Ecto neural progenitor cell (in vitro differentiated cells): ENCODE data around the gene ZNF710.

Source experiments
- DNase-seq: peaks from one replicate; pipeline ENCODE4 v3.0.0-alpha.2; 2018; ENCODE audit warnings: low spot score

The ZNF710 gene

DNA sequence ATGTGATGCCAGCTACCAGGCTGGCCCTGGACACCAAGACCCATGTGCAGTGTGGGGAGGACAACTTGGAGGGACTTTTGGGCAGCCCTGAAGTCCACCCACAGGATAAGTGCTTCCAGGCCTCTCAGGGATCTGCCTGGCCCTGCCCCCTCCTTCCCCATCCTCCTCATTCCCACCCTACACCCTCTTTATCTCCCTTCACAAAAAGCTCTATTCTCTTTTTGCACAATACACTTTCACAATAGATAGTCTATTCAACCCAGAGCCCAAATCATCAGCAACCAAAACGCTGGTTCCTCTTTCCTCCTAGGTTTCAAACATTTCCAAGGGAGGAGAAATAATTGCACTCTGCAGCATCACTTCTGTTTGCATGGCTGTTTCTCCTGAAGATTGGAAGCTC lies 7.8 kb upstream of the ZNF710 start:
- DNase-seq, result no peak

DNA sequence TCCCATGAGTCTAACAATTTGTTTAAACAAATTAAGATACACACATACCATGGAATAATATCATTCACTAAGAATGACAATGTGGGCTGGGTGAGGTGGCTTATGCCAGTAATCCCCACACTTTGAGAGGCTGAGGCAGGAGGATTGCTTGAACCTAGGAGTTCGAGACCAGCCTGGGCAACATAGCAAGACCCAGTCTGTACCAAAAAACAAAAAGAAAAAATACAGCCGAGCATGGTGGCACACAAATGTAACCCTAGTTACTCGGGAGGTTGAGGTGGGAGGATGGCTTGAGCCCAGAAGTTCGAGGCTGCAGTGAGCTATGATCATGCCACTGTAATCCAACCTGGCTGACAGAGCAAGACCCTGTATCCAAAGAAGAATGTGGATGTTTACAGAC lies 4.0 kb upstream of the ZNF710 start:
- no peak for DNase-seq

DNA sequence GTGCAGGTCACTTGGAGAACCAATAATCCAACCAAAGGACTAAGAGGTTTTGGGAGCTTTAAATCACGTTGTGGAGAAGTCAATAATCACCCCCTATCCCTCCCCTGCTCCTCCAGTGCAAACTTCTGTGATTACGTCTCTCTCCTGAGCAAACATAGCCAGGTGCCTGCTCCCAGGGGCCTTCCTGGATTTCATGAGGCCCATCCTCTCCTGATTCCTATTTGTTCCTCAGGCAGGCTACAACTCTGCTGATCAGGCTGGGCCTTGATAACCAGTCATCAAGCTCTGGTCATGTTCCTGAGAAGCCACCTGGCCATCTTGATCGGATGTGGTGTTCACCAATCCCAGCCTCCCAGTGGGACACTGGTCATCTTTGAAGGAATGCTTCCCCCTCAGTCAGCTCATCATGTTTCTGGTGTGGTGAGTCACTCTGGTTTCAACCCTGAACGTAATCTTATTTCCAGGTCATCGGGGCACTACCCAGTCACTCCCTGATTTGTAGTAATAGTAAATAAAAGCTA lies 2.9 kb upstream of the ZNF710 start:
- no peak for DNase-seq

GRCh38 chr15:89998923-89999675 lies 2.0 kb upstream of the ZNF710 start:
- DNase-seq, result no peak

DNA sequence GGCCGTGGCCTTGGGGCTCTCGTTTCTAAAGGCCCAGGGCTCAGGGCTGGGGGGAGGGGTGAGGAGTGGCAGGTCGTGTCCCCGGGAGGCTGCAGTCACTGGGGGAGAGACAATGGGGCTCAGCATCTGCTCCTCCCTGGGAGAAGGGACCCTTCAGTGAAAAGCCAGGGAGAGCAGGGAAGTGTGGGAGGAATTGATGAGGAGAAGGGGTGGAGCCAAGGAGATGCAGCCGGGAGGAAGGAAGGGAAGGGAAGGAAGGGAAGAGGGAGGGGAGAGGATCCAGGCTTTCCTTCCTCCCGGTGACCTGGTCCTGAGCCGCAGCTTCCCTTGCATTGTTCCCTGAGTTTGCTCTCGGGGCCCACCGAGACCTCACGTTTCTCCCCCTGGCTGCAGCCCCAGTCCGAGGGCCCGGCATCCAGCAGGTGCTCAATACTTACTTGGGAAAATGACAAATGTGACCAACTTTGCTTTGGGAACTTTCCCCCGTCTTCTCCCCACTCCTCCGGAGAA lies 1.4 kb upstream of the ZNF710 start:
- DNase-seq, result peak; percentile 71

GRCh38 chr15:90000186-90001001 lies 730 bp upstream of the ZNF710 start:
- peak; percentile 75 for DNase-seq

DNA sequence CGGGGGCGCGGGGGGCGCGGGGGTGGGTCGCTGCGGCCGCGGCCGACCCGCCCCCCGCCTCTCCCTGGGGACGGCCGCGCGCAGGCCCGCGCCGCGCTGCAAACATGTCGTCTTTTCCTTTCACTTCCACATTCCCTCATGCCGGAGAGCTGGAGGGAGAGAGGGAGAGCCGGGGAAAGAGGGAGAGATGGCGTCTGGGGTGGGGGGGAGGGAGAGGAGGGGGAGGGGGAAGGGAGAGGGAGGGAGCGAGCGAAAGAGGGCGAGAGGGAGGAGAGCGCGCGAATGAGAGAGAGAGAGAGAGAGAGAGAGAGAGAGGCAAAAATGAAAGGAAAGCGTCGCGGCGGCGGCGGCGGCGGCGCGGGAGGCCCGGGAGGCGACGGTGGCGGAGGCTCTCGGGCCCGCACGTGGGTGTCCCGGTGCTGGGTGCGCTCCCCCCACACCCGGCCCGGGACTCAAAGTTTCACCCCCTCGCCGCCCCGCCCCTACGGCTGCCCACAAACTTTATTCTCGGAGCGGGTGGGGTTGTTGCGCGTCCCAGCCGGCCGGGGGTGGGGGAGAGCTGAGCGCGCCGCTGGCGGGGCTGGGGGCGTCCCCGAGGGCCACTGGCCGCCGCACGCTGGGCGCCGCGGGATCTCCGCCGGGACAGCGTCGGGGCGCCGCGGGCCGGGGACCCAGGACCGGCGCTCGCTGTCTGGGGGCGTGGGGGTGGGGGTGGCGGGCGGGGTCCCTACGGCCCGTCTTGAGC lies 731 bp downstream of the ZNF710 start:
- peak; percentile 71 for DNase-seq

GRCh38 chr15:90002428-90002844 lies 1.3 kb downstream of the ZNF710 start:
- DNase-seq, result peak; percentile 71

DNA sequence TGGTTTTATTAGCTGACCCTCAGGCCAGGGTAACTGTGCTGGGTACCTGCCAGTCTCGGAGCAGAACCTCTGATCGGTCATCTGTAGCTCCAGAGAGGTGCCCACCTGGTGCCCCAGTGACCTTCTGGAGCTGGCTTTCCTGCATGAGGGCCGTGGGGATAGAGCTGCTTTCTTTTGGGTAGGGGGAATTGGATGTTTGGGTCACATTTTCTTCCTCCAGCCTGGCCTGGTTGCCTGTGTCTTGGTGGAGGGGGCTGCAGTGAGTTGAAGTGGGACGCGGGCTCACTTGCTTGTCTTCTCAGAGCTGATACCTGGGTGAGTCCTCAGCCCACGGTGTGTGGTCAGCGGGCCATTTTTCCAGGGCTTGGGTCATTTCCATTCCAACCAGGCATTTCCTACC lies 2.6 kb downstream of the ZNF710 start:
- no peak for DNase-seq

DNA sequence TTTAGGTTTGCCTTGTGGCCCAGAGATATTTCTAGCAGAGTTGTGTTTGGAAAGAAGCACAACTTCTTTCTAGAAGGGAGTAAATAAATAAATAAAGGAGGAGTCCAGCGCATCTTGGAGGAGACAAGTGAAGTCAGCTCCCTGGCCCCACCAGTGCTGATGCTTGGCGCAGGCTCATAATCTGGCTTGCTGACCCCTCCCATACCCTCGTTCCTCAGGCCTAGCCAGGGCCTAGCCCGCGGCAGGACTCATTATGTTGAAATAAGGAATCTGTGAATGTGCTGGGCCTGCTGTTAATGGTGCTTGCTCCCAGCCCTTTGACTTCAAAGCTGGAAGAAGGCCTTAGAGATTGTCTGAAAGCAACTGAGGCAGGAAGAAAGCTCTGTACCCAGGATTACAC lies 3.1 kb downstream of the ZNF710 start:
- no peak for DNase-seq

DNA sequence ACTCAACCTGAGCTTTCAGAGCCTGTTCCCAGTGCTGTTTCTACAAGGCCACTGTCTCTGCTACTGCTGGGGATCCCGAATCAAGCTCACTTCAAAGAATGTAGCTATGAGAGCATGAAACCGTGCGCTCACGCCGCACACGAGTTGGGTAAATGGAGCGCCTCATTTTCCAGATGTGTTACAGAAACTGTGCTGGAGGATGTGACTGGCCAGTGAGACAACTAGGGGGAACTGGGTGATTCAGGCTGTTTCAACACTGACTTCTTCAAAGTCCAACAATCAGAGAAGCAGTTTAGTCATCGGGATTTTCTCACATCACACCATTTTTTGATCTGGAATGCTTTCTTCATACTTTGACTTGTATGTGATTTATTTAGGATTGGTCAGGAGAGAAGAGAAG lies 3.5 kb downstream of the ZNF710 start:
- DNase-seq, result no peak

DNA sequence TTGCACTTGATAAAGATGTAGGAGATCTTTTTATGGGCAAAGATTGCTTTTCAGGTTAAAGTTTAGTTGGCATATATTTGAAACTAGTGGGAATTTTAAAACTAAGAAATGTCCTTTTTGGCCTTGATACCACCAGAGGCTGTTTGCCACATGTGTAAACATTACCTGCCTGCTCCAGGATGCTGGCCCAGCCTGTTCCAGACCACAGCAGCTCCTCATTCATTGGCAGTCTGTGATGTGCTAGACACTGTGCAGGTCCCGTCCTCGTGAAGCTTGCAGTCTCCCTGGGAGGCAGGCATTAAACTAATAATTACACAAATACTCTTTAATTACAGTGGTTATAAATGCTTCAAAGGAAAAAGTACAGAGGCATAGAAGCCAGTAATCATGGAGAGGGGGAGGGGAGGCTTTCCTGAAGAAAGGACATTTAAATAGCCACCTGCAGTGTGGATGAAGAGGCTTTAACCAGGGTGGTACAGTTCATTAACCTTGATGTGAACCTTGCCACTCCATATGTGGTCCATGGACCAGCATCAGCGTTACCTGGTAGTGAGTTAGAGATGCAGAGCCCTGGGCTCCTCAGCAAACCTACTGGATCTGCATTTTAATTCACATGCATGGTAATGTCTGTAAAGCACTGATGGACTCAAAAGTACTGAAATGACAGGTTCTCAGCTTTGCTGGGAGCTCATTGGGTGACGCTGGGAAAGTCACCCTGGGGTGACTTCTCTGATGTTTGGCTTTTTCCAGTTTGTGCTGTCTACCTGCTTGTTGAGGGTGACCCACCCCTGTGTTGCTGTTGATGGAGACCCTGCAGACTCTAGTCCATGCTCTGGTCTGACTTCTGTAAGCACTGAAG lies 5.3 kb downstream of the ZNF710 start:
- no peak for DNase-seq

DNA sequence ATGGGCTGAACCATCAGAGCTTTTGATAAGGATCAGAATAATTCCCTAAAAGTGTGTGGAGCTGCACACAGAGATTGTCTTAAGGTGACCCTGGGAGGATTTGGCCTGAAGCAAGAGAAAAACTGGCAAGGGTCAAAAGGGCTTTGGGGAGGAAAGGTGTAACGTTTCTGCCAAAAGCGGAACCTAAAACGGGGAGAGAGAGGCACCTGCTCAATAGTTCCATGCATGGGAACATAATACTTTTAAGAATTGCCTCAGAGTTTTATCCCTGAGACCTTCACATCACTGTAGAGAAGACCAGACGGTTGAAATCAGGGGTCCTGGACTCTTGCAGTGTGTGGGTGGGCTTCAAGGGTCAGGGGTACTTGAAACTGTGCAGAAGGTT lies 5.9 kb downstream of the ZNF710 start:
- no peak for DNase-seq

DNA sequence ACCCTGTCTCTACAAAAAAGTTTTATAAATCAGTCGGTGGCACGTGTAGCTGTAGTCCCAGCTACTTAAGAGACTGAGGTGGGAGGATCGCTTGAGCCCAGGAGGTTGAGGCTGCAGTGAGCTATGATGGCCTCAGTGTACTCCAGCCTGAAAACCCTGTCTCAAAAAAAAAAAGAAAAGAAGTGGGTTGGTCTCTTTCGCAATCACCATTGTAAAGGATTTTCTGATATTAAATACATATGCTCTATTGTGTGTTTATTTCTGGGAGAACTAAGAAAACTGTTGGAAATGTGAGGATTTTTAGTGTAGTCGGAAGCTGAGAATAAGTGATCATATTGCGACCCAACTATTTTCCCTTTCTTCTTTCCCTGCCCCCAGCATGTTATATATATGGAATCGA lies 7.5 kb downstream of the ZNF710 start:
- DNase-seq, result no peak

DNA sequence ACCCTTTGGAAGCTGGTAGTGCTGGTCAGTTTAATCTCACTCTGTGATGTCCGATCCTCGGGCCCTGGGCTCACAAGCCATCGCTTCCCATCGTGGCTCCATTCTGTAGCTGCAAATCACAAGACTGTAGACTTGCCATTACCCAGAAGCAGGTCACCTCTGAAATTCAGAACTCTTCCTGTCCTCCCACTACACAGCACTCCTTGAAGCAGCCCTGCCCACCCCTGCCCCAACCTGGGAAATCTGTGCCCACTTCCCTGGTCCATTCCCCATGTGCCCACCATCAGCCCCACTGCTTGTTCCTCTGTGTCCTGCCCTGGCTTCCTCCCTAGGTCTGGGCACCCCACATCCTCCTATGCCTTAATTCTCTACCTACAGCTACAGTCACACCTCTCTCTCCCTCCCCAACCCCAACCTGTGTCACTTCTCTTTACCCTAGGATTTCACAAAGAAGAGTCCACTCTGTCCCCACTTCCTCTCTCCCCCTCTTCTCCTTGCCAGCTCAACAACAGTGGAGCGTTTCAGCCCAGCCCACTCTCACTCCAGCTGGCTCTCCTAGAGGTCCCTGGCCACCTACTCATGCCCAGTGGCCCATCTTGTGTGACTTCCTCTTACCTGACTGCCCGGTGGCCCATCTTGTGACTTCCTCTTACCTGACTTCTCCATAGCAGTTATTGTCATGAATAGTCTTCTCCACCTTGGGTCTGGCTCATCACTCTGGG lies 8.3 kb downstream of the ZNF710 start:
- no peak for DNase-seq

GRCh38 chr15:90011705-90012104 lies 10.6 kb downstream of the ZNF710 start:
- no peak for DNase-seq

DNA sequence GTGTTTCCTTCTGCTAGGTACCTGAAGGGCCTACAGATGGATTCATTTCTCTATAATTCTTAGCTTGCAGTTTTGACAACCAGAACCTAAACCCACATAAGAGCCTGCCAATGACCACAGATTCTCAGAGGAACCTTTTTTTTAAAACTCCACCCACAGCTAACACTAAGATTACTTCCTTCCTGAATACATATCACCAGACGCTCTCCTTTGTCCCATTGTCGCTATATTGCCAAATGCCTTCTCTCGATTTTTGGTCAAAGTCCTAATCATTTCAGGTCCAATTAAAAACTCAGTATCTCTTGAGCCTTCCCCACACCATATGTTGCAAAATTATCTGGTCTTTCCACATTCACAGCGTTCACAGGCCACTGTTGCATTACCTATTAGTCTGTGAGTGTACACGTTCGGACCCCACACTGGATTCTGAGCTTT lies 12.4 kb downstream of the ZNF710 start:
- DNase-seq, result no peak

- DNase-seq, result no peak
Observed at GRCh38 chr15:90015294-90015693, 14.2 kb downstream of the ZNF710 start.

GRCh38 chr15:90015749-90016148 lies 14.6 kb downstream of the ZNF710 start:
- DNase-seq, result no peak

DNA sequence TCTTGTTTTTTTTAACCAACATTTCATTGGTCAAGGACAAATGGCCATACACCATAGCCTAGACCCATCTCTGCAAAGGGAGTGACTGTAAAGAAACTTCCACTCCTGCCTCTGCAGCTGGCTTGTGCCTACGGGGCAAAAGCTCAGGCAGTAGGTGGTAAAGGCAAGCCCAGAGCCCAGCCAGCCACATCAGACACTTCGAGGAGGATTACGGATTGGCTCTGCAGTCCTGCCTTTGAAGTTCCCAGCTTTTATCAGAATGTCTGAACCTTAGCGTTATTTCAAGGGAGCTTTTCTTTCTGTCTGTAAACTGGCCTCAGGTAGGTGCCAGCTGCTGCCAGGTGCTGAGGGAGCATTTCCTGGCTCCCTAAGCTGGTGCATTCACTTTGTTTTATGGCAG lies 15.6 kb downstream of the ZNF710 start:
- DNase-seq, result no peak
